ENCODE measurements around the gene CNIH4. TPM values are rescaled to one million over a fixed set of nuclear protein-coding genes. Genes with fewer than 3 reads are reported as not detected.
A peak's percentile ranks its signal among the peaks of the same experiment; 100 is the strongest.
"Not testable (repeated sequence)": the region's sequence is repeated elsewhere in the genome, so short reads cannot be mapped to it uniquely, and the experiment has no call there.

CNIH4 gene
- total RNA-seq, 1 donor from 2014 or later, result 70.2 TPM

- Mint-ChIP-seq H3K27ac (ENCODE audit: unreplicated experiment) (no peak overlapping the region), H3K9me3 (peaks cover 8% of the 10 kb centered on the region), H3K4me3 (no peak overlapping the region), H3K4me1 (peaks cover 4% of the 10 kb centered on the region), H3K36me3 (ENCODE audit: low read depth) (peaks cover 3% of the 10 kb centered on the region), H3K27me3 (ENCODE audit: low read depth) (peaks cover 37% of the 10 kb centered on the region)
- no peak for DNase-seq (ENCODE audit: low read depth, low spot score)
- no peak for TF ChIP-seq CTCF (conservative IDR thresholded peaks at IDR 0.05)
Measured at GRCh38 chr1:224339442-224340033, 17.1 kb upstream of the CNIH4 start.

GRCh38 chr1:224340453-224341384 is 16.0 kb upstream of the CNIH4 start:
- H3K4me1 Mint-ChIP-seq; H3K27ac Mint-ChIP-seq (ENCODE audit: unreplicated experiment); H3K36me3 Mint-ChIP-seq (ENCODE audit: low read depth); H3K9me3 Mint-ChIP-seq: not testable (repeated sequence)
- peak overlapping the region; percentile 66 for H3K4me3 Mint-ChIP-seq
- DNase-seq (ENCODE audit: low read depth, low spot score), result peak; percentile 27
- peaks cover 37% of the 10 kb centered on the region for H3K27me3 Mint-ChIP-seq (ENCODE audit: low read depth)

- peaks cover 4% of the 10 kb centered on the region for H3K4me1 Mint-ChIP-seq
- no peak for TF ChIP-seq CTCF (conservative IDR thresholded peaks at IDR 0.05)
- DNase-seq (ENCODE audit: low read depth, low spot score), result no peak
- H3K36me3 Mint-ChIP-seq (ENCODE audit: low read depth), result peaks cover 3% of the 10 kb centered on the region
- peaks cover 6% of the 10 kb centered on the region for H3K9me3 Mint-ChIP-seq
- no peak overlapping the region for H3K4me3 Mint-ChIP-seq
- H3K27me3 Mint-ChIP-seq (ENCODE audit: low read depth), result peaks cover 29% of the 10 kb centered on the region
- no peak overlapping the region for H3K27ac Mint-ChIP-seq (ENCODE audit: unreplicated experiment)
Measured at GRCh38 chr1:224343679-224344078, 13.0 kb upstream of the CNIH4 start.

GRCh38 chr1:224348137-224348536 is 8.5 kb upstream of the CNIH4 start:
- no peaks in the 10 kb centered on the region for H3K4me1 Mint-ChIP-seq
- peaks cover 3% of the 10 kb centered on the region for H3K9me3 Mint-ChIP-seq
- peaks cover 4% of the 10 kb centered on the region for H3K27me3 Mint-ChIP-seq (ENCODE audit: low read depth)
- no peak for TF ChIP-seq CTCF (conservative IDR thresholded peaks at IDR 0.05)
- no peak overlapping the region for H3K4me3 Mint-ChIP-seq
- H3K36me3 Mint-ChIP-seq (ENCODE audit: low read depth), result no peaks in the 10 kb centered on the region
- DNase-seq (ENCODE audit: low read depth, low spot score), result no peak
- H3K27ac Mint-ChIP-seq (ENCODE audit: unreplicated experiment), result no peak overlapping the region

GRCh38 chr1:224349716-224350115 is 7.0 kb upstream of the CNIH4 start:
- not testable (repeated sequence) for H3K36me3 Mint-ChIP-seq (ENCODE audit: low read depth); H3K9me3 Mint-ChIP-seq; H3K4me3 Mint-ChIP-seq; H3K4me1 Mint-ChIP-seq; H3K27ac Mint-ChIP-seq (ENCODE audit: unreplicated experiment); H3K27me3 Mint-ChIP-seq (ENCODE audit: low read depth); DNase-seq (ENCODE audit: low read depth, low spot score)

- not testable (repeated sequence) for DNase-seq (ENCODE audit: low read depth, low spot score); H3K27me3 Mint-ChIP-seq (ENCODE audit: low read depth); H3K36me3 Mint-ChIP-seq (ENCODE audit: low read depth); H3K27ac Mint-ChIP-seq (ENCODE audit: unreplicated experiment); H3K4me1 Mint-ChIP-seq; H3K9me3 Mint-ChIP-seq; H3K4me3 Mint-ChIP-seq
Measured at GRCh38 chr1:224352436-224353085, 4.1 kb upstream of the CNIH4 start.

Data from neural crest cell (in vitro differentiated cells).